CD4-positive, alpha-beta T cell treated with Interleukin-21 for 1 hour (primary cell): Measurements from ENCODE around the gene CABLES2.
"Not testable (repeated sequence)": the region's sequence is repeated elsewhere in the genome, so short reads cannot be mapped to it uniquely, and the experiment has no call there.

Experiments used
- DNase-seq: peaks from one replicate; pipeline ENCODE4 v3.0.0-alpha.2; 2020

CABLES2 gene

DNA sequence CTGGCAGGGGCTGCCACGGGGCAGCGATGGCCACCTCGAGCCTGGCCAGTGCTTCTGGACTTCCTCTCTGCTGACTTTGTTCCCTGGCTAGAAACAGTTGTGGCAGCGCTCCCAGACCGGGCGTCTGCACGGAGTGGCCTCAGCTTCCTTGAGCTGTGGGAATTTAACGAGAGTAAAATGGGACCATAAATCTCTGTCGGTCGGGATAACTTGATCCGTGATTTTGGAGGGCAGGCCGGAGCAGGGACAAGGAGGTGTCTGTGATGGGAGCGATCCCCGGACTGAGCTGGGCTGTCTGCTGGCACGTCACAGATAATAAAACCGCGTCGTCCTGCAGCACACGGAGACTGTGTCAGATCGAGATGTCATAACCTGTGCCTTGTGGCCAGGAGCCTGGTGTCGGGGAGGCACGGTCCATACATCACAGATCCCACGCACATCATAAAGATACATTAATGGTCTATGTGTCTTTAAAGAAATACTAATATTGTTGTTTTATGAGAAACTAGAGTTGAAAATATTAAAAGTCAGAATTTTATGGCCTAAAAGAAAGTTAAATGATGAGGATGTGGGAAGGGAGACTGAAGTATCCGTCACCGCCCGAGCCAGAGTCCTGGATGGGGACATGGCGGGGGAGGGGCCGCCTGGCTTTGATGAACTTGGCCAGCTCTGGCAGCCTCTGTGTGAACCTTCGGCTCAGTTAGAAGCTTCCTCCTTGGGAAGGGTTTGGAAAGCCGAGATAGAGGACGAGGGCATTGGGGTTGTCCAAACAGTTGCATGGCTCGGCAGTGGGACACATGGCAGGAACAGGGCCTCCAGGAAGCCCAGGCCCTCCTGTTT, 26.8 kb upstream of the CABLES2 start:
- DNase-seq = no peak

DNA sequence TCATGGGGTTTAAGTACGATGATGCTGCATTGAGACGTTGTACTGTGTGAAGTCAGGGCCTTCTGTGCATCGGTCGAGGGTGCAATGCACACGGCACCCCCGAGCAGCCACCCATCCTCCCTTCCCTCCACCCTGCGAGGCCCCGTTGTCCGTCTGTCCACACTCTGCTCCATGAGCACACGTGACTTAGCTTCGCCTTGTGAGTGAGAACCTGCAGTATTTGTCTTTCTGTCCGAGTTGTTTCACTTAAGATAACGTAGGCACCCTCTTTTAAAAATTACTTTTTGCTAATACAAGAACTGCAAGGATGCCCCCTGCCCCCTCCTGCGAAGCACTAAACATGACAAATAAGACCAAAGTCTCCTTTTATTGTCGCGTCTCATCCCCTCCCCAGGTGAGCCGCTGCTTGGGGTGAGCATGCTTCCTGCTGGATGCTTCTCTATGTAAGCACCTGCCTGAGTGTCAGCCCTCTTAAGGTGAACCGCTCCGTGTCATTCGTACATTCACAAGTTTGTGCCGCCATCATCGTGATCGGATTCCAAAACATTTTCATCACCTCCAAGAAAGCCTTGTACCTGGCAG, 23.9 kb upstream of the CABLES2 start:
- no peak for DNase-seq

DNA sequence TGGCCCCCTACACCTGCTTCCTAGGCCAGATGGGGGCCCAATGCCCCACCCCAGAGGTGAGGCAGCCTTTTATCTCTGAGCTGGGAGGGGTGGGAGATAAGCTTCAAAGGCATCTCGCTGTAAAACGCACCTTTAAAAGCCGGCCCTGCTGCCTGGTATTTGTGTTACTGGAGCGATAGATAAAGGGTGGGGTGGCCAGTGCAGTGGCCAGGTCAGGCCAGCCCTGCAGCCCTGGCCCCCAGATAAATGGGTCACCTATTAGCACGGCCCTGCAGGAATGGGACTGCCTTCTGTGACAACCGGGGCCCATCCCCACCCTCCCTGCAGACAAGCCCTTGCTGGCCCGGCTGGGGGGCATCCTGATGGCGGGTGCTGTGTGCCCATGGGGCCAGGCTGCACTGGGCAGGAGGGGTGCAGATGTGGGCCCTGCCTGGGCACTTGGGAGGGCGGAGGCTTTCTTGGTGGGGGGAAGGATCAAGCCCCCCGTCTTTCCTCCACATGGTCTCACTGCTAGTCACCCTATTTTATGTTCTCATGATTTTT, 23.3 kb upstream of the CABLES2 start:
- no peak for DNase-seq

DNA sequence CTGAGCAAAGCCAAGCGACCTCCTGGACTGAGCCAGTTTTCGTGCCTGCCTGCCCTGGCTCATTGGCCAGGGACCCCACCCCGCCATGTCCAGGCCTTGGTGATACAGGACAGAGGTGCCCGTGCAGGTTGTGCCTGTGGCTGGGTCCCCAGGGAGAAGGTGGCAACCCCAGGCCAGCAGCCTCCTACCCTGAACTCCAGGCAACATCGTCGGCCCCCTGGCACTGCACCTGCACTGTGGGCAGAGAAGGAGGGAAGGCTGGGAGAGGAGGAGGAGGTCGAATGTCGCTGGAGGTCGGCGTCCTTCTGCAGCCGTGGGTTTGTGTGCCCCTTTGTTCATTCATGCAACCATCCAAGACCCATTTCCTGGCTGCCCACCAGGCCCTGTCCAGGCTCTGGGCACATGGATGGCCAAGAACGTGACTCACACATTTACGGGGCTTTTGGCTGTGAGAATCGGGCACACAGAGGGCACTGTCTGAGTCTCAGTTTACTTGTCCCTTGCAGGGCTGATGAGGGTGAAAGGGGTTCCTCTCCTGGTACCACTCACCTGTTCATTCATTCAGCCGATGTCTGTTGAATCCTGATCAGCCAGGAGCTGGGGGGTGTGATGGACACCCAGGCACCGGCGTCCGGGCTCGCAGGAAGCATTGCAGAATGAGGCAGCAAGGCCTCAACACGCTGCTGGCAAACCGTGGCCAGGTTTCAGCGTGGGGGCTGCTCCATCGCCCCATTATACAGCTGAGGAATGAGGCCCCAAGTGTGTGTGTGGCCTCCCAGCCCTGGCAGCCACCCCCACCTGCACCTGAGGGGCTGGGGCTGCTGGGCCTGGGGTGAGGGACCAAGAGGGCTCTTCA, 22.6 kb upstream of the CABLES2 start:
- DNase-seq = no peak

DNA sequence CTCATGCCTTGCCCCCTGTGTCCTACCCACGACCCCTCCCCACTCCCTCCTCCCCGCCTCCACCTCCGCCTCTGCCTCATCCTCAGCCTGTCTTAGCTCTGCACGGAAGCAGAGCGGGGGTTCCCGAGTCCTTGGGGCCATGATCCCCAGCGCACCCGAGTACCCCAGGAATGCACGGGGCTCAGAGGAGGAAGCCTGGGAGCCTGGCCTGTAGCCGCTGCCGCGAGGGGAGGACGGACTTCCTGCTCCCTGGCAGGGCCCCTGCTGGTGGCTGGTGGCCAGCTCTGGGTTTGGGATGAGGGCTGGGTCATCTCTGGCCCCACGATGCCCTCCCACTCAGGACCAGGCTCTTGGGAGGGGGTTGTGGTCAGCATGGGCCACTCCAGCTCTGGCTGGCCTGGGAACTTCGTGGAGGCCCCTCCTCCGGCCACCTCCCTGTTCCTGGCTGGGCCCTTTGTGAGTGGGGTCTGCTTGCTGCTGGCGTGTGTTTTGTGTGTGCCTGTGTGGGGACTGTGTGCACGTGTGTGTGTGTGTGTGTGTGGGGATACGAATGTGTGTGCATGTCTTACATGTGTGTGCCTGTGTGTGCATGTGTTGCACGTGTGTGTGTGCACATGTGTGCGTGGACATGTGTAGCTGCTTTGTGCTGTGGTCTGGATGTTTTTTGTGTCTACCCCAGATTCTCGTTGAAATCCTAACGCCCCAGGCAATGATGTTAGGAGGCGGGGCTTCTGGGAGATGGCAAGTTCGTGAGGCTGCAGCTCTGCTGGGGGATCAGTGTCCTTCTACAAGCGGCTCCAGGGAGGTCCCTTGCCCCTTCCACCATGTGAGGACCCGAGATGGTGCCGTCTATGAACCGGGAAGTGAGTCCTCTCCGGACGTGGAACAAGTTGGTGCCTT, 21.6 kb upstream of the CABLES2 start:
- no peak for DNase-seq

DNA sequence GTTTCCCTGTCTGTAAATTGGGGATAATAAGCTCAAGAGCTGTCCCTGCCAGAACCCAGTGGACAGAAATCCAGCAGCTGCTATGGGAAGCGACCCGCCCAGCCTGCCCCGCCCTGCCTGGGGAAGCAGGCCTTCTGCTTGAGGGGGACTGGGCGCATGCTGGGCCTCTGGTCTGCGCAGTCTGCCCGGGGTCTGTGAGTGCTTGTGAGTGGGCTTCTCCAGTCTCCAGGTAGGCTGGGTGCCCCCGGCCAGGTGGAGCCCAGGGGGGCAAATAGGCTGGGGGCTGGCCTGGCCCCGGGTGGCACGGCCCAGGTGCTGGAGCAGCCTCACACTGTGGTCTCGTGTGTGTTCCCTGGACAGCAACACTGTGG, 20.9 kb upstream of the CABLES2 start:
- DNase-seq = no peak

DNA sequence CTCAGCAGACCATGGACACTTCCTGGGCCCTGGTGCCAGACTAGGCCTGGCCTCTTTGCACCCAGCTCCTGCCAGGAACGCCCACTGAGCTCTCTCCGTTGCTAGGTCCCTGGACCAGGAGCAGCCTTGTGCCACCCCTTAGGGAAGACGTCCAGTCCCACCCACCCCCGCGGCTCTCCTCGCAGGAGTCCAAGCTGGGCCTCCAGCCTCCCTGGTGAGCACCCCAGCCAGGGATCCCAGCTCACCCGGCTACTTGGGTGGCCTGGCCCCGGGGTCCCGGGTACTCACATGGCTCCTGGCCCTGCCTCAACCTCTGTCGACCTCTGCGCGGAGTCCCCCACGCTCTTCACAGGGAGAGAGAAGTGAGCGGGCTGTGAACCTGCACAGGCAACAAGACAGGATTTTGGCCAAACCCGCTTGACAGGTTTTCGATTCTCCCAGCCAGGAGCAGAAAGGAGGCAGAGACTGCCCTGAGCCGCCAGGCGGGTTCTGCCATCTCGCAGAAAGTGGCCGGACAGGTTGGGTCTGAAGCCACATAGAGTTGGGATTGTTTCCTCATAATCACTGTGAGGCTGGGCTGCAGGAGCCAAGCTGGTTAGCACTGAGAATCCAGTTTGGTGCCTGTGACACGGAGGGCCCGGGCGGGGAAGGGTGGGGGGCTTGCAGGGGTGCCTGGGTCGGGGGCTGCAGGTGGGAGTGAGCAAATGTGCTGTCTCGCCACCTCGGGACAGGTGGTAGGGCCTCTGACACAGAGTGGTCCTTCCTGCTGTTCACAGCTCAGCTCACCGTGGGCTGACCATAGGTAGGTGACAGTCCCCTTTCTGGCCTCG, 20.3 kb upstream of the CABLES2 start, which contains the start of gene RBBP8NL:
TSS of gene RBBP8NL (minus strand) at position 368 of the 830 bp plus-strand sequence. CDS start 7,892 bp downstream, outside the sequence.
- DNase-seq = no peak

DNA sequence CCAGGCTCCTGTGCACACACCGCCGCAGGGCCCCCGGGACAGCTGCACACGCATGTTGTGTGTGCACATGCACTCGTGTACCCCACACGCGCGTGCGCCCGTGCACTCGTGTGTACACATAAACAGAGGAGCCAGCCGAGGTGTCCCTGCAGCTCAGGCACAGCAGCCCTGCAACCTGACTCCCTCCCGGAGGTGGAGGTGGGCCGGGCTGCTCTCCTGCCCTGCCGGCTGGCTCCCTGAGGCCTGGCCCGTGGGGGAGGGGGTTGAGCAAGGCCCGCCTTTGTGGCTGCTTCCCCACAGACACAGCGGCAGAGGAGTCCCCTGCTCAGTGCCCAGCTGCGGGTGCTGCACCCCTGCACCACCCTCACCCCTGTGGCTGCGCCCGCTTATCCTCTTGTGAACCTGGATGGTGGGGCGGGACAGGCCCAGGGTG, 19.6 kb upstream of the CABLES2 start:
- no peak for DNase-seq

DNA sequence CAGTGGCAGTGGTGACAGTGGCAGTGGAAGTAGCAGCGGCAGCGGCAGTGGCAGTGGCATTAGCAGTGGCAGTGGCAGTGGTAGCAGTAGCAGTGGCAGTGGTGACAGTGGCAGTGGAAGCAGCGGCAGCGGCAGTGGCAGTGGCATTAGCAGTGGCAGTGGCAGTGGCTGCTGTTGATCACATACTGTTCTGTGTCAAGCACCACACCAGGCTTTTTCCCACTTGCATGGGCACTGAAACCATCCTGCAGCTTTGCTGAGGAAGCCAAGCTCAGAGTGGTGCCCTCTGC, 18.9 kb upstream of the CABLES2 start:
- DNase-seq = not testable (repeated sequence)

DNA sequence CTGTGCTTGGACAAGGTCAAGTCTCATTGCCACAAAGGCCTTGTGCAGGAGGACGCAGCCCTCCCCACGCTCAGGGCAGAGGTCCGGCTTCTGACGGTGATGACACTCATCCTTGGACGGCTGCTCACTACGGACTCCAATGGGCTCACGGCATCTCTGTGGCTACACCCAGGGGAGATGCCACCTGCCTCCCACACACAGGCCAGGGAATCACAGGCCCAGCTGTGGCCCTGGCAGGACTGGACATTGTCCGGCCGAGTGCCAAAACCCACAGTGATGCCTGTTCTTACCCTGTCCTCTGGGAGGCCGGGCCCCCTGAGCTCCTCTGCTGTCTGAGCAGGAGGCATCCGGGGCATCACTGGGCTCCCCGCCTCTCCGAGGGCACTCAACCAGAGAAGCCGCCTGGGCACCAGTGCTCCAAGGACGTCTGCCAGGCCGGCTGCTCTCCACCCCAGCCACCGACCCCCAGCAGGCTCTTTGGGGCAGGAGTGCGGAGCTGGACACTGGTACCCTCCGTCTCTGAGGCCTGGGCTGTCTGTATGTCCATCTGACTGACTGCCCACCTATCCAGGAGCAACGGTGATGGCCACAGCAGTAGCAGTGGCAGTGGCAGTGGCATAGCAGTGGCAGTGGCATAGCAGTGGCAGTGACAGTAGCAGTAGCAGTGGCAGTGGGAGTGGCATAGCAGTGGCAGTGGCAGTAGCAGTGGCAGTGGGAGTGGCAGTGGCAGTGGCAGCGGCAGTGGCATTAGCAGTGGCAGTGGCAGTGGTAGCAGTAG, 18.4 kb upstream of the CABLES2 start:
- DNase-seq = no peak

DNA sequence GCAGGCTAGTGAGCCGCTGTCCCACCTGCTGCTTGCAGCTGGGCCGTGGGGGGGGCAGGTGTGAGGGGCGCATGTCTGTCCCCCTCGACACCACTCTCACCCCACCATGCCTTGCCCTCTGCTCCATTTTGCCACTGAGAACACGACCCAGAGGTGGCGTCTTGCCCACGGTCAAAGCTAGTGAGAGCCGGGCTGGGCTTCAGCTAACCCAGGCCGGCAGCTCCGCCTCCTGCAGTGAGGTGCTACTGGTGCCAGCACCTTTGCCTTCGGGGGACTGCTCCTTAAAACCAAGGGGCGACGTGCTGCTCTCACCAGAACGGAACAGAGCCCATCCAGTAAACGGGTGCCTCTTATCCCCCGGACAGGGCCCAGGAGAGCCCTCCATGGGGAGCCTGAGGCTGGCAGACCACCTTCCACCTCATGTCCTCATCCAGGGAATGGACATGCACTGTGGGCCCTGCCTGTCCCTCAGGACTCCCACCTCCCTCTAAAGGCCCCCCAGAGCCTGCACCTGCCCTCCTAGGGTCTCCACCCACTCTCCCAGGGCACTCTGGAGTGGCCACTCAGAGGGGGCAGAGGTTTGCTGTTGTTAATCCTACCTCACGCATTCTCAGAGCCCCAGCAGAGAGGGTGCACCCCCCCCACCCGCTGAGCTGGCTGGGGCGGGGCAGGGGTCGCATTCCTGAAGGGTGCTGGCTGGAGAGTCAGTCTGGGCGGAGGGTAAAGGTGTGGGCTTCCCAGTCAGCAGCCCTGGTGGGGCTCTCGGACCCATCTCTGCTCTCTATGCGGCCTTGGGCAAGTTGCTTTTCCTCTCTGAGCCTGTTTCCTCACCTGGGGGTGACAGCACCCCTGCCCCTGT, 17.4 kb upstream of the CABLES2 start:
- DNase-seq = no peak

DNA sequence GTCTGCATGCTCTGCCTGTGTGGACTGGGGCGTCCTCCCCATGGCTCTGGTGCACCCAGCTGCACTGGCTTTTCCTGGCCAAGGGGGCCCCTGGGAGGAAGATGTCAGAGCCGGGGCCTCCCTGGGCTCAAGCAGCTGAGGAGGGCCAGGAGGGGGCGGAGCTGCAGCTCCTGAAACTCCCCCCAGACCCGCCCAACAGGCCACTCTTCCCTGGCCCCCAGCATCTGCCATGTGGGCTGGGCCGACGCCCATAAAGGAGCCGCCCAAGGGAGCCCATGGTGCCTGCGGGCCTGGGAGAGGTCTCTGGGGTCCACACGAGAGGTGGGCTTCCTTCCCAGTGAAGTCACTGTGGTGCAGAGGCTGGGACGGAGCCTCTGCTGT, 16.2 kb upstream of the CABLES2 start:
- DNase-seq = no peak

DNA sequence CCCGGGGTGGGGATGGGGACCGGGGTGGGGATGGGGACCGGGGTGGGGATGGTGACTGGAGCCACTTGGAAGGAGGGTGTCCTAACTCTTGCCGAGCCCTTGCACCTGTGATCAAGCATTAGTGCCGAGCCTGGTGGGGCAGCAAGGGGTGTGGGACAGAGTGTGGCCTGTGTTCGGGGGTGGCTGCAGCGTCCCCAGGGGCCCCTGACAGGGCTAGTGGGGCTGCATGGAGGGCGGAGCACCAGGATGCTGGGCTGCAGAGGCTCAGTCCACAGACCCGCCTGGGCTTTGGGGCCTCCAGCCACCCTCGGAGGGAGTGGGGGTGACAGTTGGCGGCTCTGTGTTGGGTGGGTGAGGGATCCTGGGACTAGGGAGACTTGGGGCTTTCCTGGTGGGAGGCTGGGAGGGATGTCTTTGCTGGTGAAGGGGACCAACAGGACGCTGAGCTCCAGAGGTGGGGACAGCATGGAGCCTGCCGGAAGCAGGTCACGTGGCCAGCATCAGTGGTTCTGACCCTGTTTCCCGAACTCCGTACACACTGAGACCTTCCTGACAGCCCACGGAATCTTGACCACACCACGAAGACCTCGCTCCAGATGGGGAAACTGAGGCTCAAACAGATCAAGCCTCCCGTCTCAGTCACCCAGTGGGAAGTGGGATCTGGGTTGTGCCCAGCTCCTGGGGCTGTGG, 15.7 kb upstream of the CABLES2 start:
- DNase-seq = no peak

DNA sequence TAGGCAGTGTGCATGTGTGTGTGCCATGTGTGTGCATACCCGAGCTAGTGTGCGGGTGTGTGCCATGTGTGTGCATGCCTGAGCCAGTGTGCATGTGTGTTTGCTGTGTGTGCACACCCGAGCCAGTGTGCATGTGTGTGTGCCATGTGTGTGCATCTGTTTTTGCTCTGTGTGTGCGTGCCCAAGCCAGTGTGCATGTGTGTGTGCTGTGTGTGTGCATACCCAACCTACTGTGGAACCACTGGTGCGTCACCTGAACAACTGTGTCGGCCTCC, 14.6 kb upstream of the CABLES2 start:
- no peak for DNase-seq

DNA sequence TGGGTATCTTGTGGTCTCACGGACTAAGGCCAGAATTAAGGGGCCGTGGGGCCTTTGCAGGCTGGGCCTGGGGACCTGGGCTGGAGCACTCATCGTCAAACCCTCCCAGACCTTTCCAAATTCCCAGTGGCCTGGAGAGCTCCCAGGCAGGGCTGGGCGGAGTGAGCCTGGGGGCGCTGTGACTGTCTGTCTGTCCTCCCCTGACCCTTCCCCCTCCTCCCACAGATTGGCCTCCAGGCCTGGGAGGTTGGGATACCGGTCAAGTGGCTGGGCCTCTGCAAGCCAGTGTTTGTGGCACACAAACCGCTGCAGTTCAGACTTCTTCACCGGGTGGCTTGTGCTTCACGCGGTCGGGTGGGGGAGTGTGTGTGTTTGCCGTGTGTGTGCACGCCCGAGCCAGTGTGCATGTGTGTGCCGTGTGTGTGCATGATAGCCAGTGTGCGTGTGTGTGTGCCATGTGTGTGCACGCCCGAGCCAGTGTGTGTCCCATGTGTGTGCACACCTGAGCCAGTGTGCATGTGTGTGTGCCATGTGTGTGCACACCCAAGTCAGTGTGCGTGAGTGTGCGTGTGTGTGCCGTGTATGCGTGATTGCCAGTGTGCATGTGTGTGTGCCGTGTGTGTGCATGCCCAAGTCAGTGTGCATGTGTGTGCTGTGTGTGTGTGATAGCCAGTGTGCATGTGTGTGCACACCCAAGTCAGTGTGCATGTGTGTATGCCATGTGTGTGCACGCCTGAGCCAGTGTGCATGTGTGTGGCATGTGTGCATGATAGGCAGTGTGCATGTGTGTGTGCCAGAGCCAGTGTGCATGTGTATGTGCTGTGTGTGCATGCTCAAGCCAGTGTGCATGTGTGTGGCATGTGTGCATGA, 14.0 kb upstream of the CABLES2 start:
- DNase-seq = no peak

DNA sequence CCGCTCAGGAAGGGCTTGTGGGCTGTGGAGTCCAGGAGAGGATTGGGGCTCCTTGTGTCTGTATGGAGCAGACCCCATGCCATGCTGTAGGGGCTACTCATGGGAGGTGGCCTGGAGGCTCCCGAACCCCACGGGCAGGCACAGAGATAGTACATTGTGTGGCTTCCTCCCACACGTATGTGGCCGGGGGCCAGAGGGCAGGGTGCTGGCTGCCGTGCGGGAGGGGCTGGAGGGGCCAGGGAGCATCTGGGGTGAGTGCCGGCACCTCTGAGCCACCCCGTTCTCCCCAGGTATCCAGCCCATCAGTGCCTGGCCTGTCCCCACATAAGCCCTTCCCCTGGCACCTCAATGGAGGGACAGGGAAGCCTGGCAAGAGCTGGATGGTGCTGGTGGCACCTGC, 12.7 kb upstream of the CABLES2 start:
- DNase-seq = no peak

DNA sequence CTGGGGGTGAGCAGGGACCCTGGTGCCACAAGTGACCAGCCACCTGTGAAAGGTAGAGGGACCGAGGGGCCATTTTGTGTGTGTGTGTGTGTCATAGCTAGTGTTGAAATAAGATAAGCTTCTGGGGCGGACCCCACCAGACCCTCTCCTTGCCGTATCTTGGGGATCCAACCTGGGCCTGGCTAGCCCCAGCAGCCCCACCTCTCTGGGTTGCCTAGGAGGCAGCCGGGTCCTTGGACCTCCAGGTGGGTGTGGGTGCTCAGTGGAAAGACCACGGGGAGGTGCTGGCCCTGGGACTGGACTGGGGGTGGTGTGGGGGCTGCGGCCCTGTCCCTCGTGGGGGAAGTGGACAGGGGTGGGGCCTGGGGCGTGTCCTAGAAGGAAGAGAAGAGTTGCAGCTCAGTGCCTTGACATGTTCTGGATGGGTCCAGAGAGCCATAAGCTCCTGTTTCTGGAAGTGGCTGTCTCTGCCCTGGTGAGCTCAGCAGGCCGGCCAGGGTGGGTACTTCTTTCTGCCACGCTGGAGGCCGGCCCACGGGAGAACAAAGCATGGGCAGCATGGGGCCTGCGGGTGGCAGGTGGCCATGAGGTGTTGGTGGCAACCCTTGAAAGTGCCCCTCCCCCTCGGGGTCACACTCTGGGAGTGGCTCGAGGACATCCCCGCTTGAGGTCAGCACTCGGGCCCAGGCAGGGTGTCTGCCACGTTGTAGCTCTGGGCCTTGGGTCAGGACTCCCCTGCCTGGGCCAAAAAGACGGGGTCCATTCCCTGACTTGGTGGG, 11.8 kb upstream of the CABLES2 start:
- DNase-seq = no peak
